ENCODE measurements around the gene CAST.

DNA sequence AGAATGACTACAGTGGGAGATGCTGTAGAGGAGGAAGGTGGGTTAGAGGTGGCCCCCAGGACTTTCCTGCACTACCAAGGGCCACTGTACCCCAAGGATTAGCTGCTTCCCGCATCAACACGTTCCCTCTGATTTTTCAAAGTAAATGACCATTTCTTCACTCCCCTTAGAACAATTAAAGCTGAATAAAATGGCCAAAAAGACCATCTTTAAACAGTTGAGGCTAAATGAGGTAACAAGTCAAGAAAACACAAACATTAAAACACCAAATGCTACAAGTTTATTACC lies 146.3 kb downstream of the CAST start:
- TF ChIP-seq, protein P1, sequence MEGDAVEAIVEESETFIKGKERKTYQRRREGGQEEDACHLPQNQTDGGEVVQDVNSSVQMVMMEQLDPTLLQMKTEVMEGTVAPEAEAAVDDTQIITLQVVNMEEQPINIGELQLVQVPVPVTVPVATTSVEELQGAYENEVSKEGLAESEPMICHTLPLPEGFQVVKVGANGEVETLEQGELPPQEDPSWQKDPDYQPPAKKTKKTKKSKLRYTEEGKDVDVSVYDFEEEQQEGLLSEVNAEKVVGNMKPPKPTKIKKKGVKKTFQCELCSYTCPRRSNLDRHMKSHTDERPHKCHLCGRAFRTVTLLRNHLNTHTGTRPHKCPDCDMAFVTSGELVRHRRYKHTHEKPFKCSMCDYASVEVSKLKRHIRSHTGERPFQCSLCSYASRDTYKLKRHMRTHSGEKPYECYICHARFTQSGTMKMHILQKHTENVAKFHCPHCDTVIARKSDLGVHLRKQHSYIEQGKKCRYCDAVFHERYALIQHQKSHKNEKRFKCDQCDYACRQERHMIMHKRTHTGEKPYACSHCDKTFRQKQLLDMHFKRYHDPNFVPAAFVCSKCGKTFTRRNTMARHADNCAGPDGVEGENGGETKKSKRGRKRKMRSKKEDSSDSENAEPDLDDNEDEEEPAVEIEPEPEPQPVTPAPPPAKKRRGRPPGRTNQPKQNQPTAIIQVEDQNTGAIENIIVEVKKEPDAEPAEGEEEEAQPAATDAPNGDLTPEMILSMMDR (IDR thresholded peaks at IDR 0.05), result no peak
- TF ChIP-seq EZH2 (IDR thresholded peaks at IDR 0.05; ENCODE audit: borderline replicate concordance, insufficient read depth, low read depth, low read length, poor library complexity, severe bottlenecking), result no peak
